Endothelial cell (in vitro differentiated cells): ENCODE results near the gene B3GNT2. TPM values are rescaled to one million over a fixed set of nuclear protein-coding genes. Genes with fewer than 3 reads are reported as not detected.

ENCODE experiments used
- DNase-seq: peaks from one replicate; pipeline ENCODE4 v3.0.0; 2021; ENCODE audit warnings: low spot score
- H3K27ac Mint-ChIP-seq: one replicate; pipeline ENCODE4 v1.8.0; 2021; ENCODE audit warnings: mixed read lengths, inconsistent platforms; ENCODE audit not compliant: unreplicated experiment
- H3K27me3 Mint-ChIP-seq: one replicate; pipeline ENCODE4 v1.8.0; 2021; ENCODE audit warnings: mild to moderate bottlenecking, moderate library complexity, mixed read lengths, inconsistent platforms; ENCODE audit not compliant: unreplicated experiment
- H3K36me3 Mint-ChIP-seq: one replicate; pipeline ENCODE4 v1.8.0; 2021; ENCODE audit warnings: mild to moderate bottlenecking, low read depth, mixed read lengths, inconsistent platforms; ENCODE audit not compliant: unreplicated experiment
- H3K4me1 Mint-ChIP-seq: one replicate; pipeline ENCODE4 v1.8.0; 2021; ENCODE audit warnings: mild to moderate bottlenecking, mixed read lengths, inconsistent platforms; ENCODE audit not compliant: unreplicated experiment
- H3K4me3 Mint-ChIP-seq: one replicate; pipeline ENCODE4 v1.8.0; 2021; ENCODE audit warnings: mild to moderate bottlenecking, mixed read lengths, inconsistent platforms; ENCODE audit not compliant: unreplicated experiment
- H3K9me3 Mint-ChIP-seq: one replicate; pipeline ENCODE4 v1.8.0; 2021; ENCODE audit warnings: mixed read lengths, inconsistent platforms; ENCODE audit not compliant: unreplicated experiment
- total RNA-seq: library from RNA; stranded (reverse); fragmentation: NEBNext Ultra II Directional; extraction: Animal tissue kit (Norgen Biotek cat#: 25700); gene quantifications from one replicate; pipeline ENCODE4 v1.2.1, GENCODE V29; 2021; ENCODE audit not compliant: unreplicated experiment
- TF ChIP-seq, protein P1 (sequence below): fragments of 200-600 bp; sonication (generic); IDR thresholded peaks from one replicate; pipeline ENCODE4 v1.5.0; 2021; ENCODE audit warnings: antibody characterized with exemption; ENCODE audit not compliant: unreplicated experiment

B3GNT2 gene
- total RNA-seq, 1 donor from 2014 or later, result 53.1 TPM

DNA sequence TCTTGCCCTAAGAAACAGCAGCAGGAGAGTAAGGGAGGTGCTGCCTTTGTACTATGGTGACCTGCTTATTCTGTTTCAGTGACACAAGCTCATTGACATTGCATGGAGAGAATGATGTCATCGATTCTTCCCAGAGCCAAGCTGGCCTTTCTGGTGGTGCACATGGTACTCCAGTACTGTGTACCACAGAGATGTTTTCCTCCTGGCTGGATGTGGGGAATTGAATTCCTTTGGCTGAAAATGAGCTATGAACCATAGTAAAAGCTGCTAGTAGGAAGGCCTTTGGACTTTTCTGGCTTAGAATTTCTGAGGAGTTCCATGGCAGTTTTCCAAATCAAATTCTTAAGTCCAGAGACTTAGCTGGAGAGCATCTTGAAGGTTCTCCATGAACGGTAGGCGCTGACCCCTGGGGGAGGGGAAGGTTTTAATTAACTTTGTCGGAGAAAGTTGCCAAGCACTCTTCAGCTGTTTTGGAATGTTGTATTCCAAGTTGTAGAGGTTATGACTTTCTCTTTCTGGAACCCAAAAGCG lies 17.1 kb upstream of the B3GNT2 start:
- Mint-ChIP-seq H3K4me1 (peaks cover 2% of the 10 kb centered on the region), H3K4me3 (no peak overlapping the region), H3K36me3 (no peaks in the 10 kb centered on the region), H3K9me3 (no peaks in the 10 kb centered on the region), H3K27ac (no peak overlapping the region), H3K27me3 (peaks cover 6% of the 10 kb centered on the region)
- no peak for DNase-seq
- TF ChIP-seq, protein P1, sequence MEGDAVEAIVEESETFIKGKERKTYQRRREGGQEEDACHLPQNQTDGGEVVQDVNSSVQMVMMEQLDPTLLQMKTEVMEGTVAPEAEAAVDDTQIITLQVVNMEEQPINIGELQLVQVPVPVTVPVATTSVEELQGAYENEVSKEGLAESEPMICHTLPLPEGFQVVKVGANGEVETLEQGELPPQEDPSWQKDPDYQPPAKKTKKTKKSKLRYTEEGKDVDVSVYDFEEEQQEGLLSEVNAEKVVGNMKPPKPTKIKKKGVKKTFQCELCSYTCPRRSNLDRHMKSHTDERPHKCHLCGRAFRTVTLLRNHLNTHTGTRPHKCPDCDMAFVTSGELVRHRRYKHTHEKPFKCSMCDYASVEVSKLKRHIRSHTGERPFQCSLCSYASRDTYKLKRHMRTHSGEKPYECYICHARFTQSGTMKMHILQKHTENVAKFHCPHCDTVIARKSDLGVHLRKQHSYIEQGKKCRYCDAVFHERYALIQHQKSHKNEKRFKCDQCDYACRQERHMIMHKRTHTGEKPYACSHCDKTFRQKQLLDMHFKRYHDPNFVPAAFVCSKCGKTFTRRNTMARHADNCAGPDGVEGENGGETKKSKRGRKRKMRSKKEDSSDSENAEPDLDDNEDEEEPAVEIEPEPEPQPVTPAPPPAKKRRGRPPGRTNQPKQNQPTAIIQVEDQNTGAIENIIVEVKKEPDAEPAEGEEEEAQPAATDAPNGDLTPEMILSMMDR, result no peak

DNA sequence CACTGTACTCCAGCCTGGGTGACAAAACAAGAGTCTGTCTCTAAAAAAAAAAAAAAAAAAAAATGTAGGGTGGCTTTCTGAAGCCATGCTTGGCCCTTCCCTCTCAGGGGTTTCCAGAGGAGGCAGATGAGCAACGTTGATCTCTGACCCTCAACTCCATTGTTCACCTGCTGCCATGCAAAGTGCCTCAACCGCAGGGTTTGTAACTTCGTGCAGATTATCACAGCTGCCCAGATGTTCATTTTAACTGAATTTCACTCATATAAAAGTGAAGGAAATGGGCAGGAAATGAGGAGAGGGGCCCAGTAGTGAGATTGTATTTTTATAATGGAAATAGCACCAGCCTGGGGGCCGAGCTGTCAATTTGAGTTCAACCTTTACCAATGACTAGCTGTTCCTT lies 14.9 kb upstream of the B3GNT2 start:
- no peak for DNase-seq
- no peak overlapping the region for H3K4me3 Mint-ChIP-seq
- peaks cover 4% of the 10 kb centered on the region for H3K4me1 Mint-ChIP-seq
- no peaks in the 10 kb centered on the region for H3K36me3 Mint-ChIP-seq
- no peak overlapping the region for H3K27ac Mint-ChIP-seq
- H3K27me3 Mint-ChIP-seq, result peaks cover 6% of the 10 kb centered on the region
- TF ChIP-seq, protein P1, result no peak
- no peaks in the 10 kb centered on the region for H3K9me3 Mint-ChIP-seq

GRCh38 chr2:62181843-62182242 lies 14.1 kb upstream of the B3GNT2 start:
- Mint-ChIP-seq H3K9me3 (no peaks in the 10 kb centered on the region), H3K4me1 (peaks cover 4% of the 10 kb centered on the region), H3K4me3 (no peak overlapping the region), H3K36me3 (no peaks in the 10 kb centered on the region), H3K27me3 (peaks cover 4% of the 10 kb centered on the region), H3K27ac (no peak overlapping the region)
- no peak for DNase-seq
- TF ChIP-seq, protein P1, result no peak

- H3K36me3 Mint-ChIP-seq, result no peaks in the 10 kb centered on the region
- no peak for DNase-seq
- H3K27me3 Mint-ChIP-seq, result peaks cover 4% of the 10 kb centered on the region
- H3K9me3 Mint-ChIP-seq, result no peaks in the 10 kb centered on the region
- H3K27ac Mint-ChIP-seq, result no peak overlapping the region
- TF ChIP-seq, protein P1, result no peak
- H3K4me3 Mint-ChIP-seq, result no peak overlapping the region
- H3K4me1 Mint-ChIP-seq, result peaks cover 7% of the 10 kb centered on the region
Measured at GRCh38 chr2:62184512-62185230, 11.2 kb upstream of the B3GNT2 start.

- peaks cover 5% of the 10 kb centered on the region for H3K36me3 Mint-ChIP-seq
- H3K9me3 Mint-ChIP-seq, result no peaks in the 10 kb centered on the region
- H3K27me3 Mint-ChIP-seq, result peaks cover 7% of the 10 kb centered on the region
- peaks cover 7% of the 10 kb centered on the region for H3K4me1 Mint-ChIP-seq
- H3K4me3 Mint-ChIP-seq, result no peak overlapping the region
- no peak overlapping the region for H3K27ac Mint-ChIP-seq
- TF ChIP-seq, protein P1, result no peak
- DNase-seq, result no peak
Measured at GRCh38 chr2:62185475-62186155, 10.3 kb upstream of the B3GNT2 start.
